Thoracic aorta endothelial cell (primary cell): Measurements from ENCODE around the gene UBN1. TPM values are rescaled to one million over a fixed set of nuclear protein-coding genes. Genes with fewer than 3 reads are reported as not detected.

ENCODE experiments used
- total RNA-seq: library from RNA; depleted of rRNA; stranded (reverse); fragments of >200 nt; gene quantifications from 2 replicates; pipeline ENCODE4 v1.2.3, GENCODE V29; 2012

The UBN1 gene
- total RNA-seq, result 52.6 and 53.7 TPM in 2 replicates

GRCh38 chr16:4846901-4847773 is at the start of gene UBN1, which contains the start of gene GLYR1:
Gene UBN1, plus strand, starts transcription at chr16:4847481. Its CDS starts 5,437 bp downstream, at chr16:4852918.
Gene GLYR1, minus strand, starts transcription at chr16:4847288. Its CDS starts 23 bp downstream, at chr16:4847265.

DNA sequence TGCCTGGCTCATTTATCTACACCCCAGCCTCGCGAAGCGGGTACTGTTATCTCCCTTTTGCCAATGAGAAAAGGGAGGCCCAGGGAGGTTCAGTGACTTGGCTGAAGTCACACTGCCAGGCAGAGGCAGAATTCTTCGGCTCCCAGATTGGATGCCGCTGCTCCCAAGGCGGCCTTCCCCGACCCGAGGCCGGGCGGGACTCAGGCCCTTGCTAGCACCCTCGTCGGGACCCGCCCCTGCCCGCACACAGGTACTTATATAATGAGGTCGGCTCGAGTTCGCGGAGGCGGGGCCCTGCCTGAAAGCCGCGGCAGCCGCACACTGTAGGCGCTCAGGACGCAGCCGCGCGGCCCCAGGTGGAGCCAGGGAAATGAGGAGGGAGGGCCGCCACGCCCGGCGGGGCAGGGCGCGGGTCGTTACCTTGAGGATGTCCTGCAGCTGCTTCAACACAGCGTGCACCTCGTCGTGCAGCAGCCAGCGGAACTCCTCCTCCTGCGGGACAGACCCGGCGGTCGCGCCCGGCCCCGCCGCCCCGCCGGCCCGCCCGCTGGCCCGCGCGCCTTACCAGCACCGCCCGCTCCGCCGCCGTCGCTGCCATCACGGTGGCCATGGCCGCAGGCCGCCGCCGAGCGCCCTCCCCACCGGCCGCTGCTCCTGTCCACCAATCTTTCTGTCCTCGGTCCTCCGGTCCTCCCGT is 45.2 kb upstream of the UBN1 start, which contains the start of gene ROGDI:
Gene ROGDI (minus strand): TSS at position 672 of the 697 bp plus-strand sequence. CDS start 62 bp downstream, at position 610.

Other genes starting within 250 kb of the UBN1 start
- 5.7 and 6.1 TPM in 2 replicates for gene UBALD1, start 232.6 kb upstream of the UBN1 start, total RNA-seq
- 38.4 and 52.8 TPM in 2 replicates for gene MGRN1, start 222.7 kb upstream of the UBN1 start, total RNA-seq
- gene NUDT16L1, start 153.9 kb upstream of the UBN1 start, total RNA-seq, result 14.4 and 20.1 TPM in 2 replicates
- 16.7 and 18.1 TPM in 2 replicates for gene ANKS3, start 113.2 kb upstream of the UBN1 start, total RNA-seq
- gene DNAAF8, start 112.9 kb upstream of the UBN1 start, total RNA-seq, result 0.14 and 0.93 TPM in 2 replicates
- gene ZNF500, start 80.3 kb upstream of the UBN1 start, total RNA-seq, result 8.6 and 12.5 TPM in 2 replicates
- gene SEPTIN12, start 59.1 kb upstream of the UBN1 start, total RNA-seq, result not detected in 2 replicates
- gene SMIM22, start 52.1 kb upstream of the UBN1 start, total RNA-seq, result not detected in 2 replicates
- 7.4 and 8.0 TPM in 2 replicates for gene ROGDI, start 44.8 kb upstream of the UBN1 start, total RNA-seq
- gene GLYR1, start 193 bp upstream of the UBN1 start, total RNA-seq, result 79.1 and 91.8 TPM in 2 replicates
- gene PPL, start 89.7 kb downstream of the UBN1 start, total RNA-seq, result 0.14 and 0.27 TPM in 2 replicates
- not detected in 2 replicates for gene SEC14L5, start 110.8 kb downstream of the UBN1 start, total RNA-seq
- 17.3 and 23.8 TPM in 2 replicates for gene NAGPA, start 186.5 kb downstream of the UBN1 start, total RNA-seq
- not detected in 2 replicates for gene C16orf89, start 218.5 kb downstream of the UBN1 start, total RNA-seq
- 28.2 and 33.2 TPM in 2 replicates for gene ALG1, start 224.4 kb downstream of the UBN1 start, total RNA-seq